ENCODE measurements around the gene TOLLIP.

TOLLIP gene

GRCh38 chr11:1297011-1297575, 12.3 kb downstream of the TOLLIP start:
- no peak for DNase-seq

DNA sequence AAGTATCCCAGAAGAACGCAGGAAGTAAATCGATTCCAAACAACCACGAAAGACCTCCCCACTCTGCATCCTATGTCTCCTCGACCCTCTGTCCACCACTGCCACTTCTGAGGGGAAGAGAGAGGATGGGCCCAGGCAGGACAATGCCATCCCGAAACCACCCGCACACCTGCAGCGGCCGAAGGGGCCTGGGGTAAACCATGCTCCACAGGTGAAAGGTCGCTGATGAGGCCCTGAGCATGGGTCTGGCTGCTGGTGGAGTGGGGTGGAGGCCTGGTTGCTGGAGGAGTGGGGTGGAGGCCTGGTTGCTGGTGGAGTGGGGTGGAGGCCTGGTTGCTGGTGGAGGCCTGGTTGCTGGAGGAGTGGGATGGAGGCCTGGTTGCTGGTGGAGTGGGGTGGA, 13.1 kb downstream of the TOLLIP start:
- no peak for DNase-seq

- no peak for DNase-seq
Observed at GRCh38 chr11:1295591-1295990, 13.8 kb downstream of the TOLLIP start.

DNA sequence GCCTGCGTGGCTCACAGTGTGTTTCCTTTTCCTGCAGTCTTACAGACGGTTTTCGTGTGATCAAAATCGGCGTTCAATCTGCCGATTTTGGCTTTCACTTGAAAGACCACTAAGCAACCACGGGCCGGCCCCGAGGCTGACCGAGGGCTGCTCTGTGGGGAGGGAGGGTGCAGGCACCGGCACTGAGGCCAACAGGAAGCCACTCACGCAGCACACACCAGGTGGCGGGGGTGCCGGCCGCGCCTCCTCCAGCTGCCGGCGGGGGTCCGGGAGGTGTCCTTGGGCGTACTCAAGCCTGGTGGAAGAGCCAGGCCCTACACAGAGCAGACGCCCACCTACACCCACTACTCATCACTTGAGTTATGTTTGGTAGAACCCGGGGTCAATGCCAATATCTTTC, 14.3 kb downstream of the TOLLIP start:
- no peak for DNase-seq

GRCh38 chr11:1293619-1294015, 15.8 kb downstream of the TOLLIP start:
- no peak for DNase-seq

DNA sequence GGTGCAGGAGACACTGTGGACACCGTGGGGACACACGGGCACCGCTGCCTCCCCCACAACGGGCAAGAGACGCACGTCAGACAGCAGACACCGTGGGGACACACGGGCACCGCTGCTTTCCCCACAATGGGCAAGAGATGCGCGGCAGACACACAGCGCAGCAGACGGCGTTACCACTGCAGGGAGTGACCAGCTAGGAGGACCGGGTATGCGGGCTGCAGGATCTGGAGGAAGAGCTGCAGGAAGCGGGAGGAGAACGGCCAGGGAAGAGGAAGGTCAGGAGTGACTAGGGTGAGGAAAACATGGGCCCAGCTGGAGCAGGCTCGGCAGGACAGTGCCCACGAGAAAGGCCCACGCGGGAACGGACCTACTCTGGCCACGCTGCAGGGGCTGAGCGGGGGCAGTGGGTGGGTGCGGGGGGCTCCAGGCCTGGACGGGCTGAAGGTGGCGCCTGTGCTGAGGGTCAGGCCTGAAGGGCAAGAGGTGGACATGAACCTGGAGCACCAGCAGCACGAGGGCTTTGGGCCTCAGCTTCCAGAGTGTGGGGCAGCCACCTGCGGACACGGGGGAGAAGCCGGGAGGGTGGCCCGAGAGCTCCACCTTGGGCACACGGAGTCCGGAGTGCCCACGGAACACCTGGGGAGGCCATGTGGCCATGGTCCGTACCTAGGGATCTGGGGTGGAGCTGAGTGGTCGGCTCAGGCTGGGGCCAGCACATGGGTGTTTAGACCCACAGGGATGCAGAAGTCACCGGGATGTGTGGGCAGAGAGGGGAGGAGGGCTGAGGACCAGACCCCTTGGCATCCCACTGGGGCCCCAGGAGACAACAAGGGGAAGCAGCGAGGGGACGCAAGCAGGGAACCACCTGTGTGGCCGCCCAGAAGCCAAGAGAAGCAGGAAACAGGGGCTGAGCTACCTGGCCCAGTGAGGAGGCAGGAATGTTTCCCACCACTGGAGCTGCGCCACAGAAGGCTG, 16.5 kb downstream of the TOLLIP start:
- DNase-seq: no peak

DNA sequence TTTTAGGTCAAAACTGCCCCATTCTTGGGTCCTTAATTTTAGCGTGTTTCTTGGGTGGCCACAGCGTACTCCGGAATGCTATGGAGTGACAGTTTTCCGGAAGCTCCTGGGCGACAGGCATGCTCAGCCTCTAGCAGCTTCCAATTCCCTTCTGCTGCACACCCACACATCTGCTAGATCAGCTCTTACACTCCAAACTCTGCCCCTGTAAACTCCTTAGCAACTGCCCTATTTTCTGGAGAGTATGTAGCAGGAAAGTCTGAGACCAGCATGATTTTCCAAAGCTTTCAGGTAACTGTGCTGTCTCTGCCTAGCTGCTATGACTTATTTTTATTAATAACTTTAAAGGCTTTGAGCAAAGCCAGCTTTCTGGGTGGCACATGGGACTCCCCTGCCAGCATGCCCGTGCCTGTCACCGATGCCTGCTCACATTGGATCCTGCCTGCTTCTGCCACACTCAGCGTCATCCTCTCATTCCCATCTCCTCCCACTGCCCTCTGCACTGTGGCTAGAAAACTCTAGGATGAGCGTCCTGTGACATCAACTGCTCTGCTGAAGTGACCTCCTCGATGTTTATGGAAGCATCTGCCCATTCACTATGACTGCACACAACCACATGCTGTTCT, 17.3 kb downstream of the TOLLIP start:
- no peak for DNase-seq

DNA sequence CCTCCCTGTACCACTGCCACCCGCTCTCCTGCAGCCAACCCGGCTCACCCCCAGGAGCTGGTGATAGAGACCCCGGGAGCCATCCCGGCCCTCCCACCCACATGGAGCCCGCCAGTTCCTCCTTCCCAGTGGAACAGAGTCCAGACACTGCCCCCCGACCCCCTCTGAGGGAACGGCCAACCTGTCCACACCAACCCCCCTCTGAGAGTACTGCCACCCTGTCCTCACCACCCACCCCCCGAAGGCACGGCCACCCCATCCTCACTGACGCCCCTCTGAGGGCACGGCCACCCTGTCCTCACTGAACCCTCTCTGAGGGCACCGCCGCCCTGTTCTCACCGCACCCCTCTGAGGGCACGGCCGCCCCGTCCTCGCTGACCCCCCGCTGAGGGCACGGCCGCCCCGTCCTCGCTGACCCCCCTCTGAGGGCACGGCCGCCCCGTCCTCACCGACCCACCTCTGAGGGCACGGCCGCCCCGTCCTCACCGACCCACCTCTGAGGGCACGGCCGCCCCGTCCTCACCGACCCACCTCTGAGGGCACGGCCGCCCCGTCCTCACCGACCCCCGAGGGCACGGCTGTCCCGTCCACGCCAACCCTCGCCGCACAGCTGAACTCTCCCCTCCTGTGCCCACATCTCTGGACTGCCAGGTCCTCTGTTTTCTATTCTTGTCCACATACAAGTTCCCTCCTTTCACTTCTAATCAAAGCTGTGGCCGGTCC, 18.0 kb downstream of the TOLLIP start:
- DNase-seq: no peak

DNA sequence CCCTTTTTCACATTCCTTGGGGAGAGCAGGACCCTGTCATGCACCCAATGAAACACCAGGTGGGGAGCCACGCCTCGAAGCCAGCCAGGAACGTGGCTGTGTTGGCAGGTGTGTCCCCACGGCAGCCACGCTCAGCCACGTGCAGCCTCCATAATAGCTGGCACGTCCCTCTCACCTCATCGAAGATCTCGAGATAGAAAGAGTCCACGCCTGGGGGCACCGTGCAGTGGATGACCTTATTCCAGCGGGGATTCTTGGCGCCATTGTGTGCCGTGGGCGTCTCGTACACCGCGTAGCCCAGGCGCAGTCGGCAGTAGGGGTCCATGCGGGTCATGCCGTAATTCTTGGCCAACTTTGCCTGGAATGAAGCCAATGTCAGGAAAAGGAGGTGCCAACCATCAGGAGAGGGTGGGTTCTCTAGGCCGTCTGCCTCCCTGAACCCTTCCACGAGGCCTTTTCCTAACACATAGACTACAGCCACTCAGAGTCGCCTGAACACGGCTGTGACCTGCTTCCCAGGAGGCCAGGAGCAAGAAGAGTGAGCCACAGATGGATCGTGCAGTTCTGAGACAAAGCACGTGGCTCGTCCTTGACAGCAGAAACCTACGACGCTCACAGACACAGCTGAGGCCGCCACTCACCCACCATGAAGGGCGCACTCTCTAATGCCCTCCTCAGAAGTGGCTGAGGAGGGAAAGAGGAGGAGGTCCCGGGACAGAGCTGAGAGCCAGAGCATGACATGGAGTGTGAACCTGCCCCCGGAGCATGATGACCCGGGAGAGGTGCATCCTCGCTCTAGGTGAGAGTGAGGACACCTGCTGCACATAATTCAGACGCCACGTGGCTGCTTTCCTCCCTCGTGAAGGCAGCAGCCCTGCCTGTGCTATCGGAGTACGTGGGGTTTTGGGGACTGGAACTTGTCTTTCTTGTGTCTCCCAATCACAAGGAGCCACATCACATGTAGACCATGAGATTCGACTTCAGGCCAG, 19.1 kb downstream of the TOLLIP start:
- DNase-seq: no peak

- DNase-seq: no peak
Observed at GRCh38 chr11:1289211-1289935, 20.1 kb downstream of the TOLLIP start.

- no peak for DNase-seq
Observed at GRCh38 chr11:1288426-1289151, 20.8 kb downstream of the TOLLIP start.

DNA sequence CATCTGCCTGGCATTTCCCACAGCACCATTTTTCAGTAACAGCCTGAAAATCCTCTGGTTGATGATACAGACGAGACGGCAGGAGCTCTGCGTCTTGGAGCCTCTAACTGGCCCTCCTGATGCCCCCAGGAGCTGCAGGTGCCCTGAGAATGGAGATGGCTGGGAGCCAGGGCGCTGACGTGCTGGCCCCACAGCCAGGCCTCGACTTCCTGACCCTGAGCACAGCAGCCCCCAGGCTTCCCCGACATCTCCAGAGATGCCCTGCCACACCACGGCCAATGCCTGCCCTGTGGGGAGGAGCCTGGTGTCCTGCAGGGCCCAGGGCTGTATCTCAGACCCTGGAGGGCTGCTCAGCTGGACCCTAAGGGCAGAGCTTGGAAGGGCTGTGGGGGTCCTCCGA, 21.5 kb downstream of the TOLLIP start:
- no peak for DNase-seq

DNA sequence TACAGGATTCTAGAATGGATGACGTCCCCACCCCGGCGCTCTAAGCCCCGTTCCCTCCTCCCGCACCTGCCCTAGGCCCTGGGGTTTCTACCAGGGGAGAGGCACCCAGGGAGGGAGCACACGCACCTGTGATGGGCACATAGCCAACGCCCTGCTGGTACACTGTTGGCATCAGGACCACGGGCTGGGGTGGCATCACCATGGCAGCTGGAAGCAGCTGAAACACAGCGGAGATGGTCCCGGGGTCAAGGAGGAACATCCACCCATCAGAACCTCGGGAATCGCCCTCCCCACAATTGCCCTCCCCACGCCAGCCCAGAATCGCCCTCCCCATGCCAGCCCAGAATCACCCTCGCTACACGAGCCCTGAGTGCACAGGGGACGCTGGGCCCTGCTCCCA, 23.6 kb downstream of the TOLLIP start:
- no peak for DNase-seq

DNA sequence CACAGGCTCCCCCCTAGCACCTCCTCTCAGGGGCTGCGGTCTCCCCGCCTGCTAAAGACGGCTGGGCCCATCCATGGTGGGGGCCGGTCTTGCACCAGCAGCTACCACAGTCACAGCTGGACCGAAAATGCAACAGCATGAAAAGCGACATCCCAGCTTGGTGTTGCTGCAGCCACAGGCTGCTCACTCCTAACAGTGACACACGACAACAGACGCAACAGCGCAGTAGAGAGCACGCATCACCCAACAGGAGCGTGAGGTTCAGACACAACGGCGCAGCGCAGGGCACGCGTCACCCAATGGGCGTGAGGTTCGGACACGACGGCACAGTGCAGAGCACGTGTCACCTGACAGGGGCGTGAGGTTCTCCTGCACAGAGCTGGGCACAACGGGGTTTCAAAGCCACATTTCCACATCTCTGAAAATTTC, 24.1 kb downstream of the TOLLIP start:
- no peak for DNase-seq

DNA sequence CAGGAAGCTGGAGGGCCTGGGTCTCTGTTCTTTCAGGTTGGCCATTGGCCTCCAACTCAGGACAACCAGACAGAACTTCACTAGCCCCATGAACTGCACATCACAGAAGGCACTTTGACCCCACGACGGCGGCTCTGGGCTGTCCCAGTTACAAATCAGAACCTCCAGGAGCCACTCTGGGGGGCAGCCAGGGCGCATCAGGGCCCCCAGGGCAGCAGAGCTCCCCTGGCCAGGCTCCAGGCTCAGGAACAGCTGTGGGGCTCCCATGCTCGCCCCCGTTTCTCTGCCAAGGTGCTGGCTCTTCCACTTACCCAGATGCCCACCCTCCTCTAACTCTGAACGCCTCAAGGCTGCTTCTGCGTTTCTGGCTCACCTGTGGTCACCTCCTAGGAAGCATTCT, 25.5 kb downstream of the TOLLIP start:
- no peak for DNase-seq

GRCh38 chr11:1283091-1283511, 26.3 kb downstream of the TOLLIP start:
- DNase-seq: no peak

DNA sequence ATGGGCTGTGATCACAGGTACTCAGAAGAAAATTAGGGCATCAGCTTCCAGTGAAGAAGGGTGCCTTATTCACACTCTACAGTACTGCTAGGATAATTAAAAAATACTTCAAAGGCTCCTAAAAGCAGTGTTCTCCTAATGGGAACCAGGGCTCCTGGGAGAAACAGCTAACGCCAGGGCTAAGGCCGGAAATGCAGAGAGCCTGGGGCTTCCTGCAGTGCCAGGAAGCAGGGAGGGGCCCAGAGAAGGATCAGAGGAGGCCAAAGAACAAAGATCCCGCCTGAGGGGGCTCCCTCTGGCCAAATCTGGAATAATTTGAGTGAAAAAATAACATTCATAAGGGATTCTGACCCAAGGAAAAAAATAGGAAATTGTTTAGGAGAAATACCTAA, 27.5 kb downstream of the TOLLIP start:
- DNase-seq: no peak

DNA sequence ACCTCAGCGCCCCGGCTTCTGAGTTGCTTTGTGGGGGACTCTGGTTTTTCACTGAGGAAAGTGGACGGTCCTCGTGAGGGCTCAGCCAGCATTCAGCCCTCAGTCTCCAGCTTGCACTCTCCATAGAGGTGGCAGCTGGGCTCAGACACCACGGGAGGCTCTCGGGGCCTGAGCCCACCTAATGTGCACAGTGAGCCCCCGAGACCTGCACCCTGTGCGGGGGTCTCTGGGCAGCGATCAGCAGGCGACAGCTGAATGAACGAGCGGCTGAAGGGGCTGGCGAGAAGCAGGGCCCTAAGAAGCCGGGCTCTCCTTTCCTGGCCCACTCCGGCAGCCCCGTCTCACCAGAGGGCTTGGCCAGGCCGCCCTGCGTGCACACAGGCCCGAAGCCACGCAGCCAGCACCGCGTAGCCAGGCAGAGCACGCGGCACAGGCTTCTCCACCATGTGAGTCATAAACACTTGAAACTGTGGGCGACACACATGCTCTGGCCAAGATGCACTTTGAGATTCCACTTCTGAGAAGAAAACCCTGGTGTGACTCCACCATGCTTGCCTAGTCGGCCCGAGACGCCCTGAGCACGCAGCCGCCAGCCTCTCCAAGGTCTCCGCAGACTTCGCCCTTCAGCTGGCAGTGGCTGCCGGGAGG, 28.0 kb downstream of the TOLLIP start:
- no peak for DNase-seq

DNA sequence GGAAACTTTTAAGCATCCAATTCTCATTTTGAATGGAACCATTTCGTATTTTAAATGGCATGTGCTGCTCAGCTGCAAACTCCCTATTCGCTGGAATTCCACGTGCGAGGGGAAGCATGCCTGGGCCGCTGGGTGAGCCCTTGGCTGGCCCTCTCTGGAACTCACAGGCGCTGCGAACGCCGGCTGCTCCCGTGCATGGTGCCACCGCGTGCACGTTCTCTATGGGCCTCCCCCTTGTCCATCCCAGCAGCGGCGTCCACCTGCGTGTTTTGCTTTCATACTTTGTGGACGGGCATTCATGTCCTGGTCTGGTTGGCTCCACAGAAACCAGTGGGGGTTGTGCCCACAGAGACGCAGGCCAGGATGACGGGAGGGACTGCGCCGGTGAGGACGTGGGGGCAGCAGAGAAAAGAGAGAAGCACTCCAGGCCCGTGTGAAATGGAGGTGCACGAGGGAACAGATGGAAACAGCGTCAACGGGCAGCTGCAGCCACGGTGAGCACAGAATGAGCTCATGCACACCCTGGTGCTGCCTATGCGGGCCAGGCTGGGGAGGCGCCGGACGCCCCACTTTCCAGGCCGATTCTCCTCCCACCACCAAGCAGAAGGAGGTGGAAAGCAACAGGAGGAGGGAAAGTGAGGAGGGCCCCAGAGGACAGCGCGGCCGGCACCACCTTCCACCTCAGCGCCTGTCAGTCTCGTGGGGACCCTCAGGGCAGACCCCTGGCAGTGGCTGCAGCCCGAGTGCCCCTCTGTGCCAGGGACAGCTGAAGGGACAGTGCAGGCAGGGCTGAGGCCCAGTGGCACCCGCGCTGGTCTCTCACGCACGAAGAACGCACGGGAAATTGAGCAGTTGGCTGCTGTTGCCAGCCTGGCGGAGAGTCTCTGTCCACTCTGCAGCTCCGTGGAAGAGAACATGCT, 29.1 kb downstream of the TOLLIP start:
- no peak for DNase-seq

Measured in GDM1 (cell line).